IPS-NIHi7 (cell line): ENCODE results near the gene STARD9.
"Not testable (repeated sequence)": the region's sequence is repeated elsewhere in the genome, so short reads cannot be mapped to it uniquely, and the experiment has no call there.

ENCODE experiments used
- DNase-seq: peaks from one replicate; pipeline ENCODE4 v3.0.0; 2012; ENCODE audit warnings: mixed read lengths; ENCODE audit errors: extremely low spot score

The STARD9 gene

DNA sequence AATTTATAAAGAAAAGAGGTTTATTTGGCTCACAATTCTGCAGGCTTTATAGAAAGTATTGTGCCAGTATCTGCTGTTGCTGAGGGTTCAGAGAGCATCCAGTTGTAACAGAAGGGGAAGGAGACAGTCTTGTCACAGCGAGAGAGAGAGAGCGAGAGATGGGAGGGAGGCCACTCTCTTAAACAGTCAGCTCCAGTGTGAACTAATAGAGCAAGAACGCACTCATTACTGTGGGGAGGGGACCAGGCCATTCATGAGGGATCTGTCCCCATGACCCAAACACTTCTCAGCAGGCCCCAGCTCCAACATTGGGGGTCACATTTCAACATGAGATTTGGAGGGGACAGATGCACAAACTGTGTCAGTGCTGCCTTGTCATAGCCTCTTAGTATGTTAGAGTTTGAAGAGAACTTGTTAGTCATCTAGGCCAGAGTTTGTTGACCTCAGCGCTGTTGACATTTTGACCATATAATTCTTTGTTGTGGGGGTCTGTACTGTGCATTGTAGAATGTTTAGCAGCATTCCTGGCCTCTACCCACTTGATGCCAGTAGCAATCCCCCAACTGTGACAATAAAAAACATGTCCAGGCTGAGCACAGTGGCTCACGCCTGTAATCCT, 15.3 kb downstream of the STARD9 start:
- no peak for DNase-seq

DNA sequence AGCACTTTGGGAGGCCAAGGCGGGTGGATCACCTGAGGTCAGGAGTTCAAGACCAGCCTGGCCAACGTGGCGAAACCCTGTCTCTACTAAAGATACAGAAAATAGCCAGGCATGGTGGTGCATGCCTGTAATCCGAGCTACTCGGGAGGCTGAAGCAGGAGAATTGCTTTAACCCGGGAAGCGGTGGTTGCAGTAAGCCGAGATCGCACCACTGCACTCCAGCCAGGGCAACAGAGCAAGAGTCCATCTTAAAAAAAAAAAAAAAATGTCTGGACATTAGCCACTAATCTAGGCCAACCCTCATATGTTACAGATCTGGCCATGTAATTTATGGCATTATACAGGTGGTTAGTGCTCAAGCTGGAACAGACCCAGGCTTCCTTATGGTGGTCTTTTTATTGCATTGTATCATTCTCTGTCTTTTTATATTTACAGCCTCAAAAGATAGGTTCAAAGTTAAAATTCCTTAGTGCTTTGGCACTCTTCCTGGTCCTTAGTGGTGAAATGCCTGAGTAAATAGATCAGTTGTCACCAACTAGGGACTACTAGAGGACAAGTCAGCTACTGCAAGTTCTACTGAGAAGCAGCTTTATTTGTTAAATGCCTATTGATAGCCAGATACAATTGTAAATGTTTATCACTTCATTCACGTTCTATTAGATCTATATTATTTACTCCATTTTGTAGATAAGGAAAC, 16.0 kb downstream of the STARD9 start:
- DNase-seq = peak; percentile 36

DNA sequence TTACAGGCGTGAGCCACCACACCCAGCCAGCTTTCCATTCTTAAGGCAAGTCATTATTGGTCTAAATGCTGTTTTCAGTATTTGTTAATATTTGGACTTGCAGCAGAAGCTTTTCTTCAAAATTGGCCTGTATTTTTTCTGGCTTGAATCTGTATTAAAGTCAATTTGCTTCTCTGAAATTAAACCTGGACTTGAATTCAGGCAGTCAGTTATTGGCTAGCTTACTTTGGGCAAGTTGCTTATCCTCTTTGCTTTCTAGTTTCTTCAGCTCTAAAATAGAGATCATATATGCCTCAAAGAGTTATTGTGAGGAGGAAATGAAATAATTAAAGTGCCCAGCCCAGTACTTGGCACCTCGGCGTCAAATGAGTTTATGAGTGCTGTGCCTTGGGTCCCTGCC, 17.3 kb downstream of the STARD9 start:
- DNase-seq = no peak

DNA sequence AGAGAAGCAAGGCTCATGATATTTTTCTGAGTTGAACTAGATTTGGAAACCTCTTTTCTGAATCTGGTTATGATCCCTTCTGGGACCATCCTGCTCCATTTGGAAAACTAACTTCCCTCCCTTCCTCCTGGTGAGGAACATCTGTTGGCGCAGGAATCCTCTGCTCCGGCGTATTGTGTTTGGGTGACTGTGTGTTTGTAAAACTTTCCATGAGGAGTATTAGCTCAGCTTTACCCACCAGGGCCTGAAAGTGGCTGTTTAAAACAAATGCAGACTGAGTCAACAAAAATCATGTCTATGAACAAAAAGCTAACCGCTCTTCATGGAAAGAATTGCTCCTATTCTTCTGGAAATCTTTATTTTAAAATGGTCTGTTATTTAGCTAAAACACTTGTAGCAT, 17.7 kb downstream of the STARD9 start:
- DNase-seq = no peak

DNA sequence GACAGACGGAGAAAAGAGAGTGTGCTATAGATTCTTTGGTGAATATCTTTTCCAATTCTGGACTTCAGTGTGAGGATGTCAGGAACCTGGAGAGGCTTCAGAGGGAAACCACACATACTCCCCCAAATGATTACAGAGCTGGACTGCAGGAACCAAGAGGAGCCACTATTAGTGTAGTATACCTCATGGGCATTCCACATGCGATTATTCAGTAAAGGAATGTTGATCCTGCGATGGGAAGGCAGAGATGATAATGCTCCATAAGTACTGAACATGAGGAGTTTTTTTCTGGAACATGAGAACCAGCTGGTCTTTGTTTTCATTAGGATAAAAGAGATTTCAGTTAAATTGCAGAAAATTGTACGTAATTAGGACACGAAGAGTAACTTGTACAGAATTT, 18.7 kb downstream of the STARD9 start:
- DNase-seq = no peak

DNA sequence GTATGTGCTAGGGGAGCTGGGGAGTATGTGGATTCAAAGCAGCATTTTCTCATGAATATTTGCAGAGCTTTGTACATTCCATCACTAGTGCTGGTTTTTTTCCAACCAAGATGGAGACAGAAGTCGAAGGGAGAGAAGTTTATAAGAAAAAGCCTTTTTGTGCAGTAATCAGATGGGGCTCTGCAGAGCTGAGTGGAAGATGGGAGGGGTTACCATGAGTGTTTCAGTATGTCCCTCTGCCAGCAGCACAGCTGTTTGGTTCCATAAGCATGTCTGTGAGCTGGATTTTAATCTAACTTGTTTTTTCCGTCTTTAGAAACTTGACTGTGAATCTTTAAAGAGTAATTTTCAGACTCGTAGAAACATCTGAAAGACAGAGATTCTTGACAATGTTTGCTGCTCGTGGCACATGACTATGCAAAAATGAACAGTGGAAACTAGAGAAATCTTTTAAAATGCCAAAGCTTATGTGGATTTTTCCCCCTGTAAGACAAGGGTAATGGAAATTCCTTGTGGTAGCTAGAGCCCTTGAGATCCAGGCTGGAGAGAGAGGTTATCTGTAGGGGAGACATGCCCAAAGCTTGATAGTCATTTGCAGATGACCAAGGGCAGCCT, 20.3 kb downstream of the STARD9 start:
- DNase-seq = no peak

DNA sequence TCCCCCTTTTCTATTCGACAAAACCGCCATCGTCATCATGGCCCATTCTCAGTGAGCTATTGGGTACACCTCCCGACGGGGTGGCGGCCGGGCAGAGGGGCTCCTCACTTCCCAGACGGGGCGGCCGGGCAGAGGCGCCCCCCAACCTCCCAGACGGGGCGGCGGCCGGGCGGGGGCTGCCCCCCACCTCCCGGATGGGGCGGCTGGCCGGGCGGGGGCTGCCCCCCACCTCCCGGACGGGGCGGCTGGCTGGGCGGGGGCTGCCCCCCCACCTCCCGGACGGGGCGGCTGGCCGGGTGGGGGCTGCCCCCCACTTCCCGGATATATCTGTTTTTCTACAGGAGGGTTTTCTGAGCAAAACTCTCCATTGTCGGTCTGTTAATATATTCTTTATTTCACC, 25.9 kb downstream of the STARD9 start:
- not testable (repeated sequence) for DNase-seq

DNA sequence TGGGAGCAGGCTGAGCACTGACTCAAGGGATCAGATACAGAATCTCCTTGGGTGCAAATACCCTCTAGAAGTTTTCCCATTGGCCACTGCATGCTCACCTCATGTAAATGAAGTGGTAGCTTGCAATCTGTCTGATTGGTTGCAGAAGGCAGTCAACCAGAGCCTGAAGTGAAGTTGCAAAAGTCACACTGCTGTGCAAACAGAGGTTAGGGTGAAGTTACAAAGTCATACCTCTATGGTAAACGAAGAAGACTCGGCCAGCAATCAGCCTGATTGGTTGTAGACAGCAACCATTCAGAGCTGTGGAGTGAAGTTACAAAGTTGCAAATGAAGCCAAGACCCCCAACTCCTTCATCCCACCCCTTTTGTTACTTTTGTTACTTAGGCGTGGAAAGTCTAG, 27.1 kb downstream of the STARD9 start:
- no peak for DNase-seq

DNA sequence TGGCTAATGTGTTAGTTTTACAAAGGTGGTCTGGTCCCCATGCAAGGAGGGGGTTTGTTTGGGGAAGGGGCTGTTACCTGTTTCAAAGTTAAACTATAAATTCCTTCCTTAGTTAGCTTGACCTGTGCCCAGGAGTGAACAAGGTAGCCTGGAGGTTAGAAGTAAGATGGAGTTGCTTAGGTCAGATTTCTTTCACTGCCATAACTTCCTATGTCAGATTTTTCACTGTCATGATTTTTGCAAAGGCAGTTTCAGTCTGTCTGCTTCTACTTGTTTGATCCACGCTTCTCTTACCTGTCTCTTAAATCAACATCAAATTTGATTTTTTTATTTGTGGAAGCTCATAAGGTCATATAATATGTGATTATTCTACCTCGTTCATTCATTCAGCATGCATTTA, 28.6 kb downstream of the STARD9 start:
- DNase-seq = no peak

DNA sequence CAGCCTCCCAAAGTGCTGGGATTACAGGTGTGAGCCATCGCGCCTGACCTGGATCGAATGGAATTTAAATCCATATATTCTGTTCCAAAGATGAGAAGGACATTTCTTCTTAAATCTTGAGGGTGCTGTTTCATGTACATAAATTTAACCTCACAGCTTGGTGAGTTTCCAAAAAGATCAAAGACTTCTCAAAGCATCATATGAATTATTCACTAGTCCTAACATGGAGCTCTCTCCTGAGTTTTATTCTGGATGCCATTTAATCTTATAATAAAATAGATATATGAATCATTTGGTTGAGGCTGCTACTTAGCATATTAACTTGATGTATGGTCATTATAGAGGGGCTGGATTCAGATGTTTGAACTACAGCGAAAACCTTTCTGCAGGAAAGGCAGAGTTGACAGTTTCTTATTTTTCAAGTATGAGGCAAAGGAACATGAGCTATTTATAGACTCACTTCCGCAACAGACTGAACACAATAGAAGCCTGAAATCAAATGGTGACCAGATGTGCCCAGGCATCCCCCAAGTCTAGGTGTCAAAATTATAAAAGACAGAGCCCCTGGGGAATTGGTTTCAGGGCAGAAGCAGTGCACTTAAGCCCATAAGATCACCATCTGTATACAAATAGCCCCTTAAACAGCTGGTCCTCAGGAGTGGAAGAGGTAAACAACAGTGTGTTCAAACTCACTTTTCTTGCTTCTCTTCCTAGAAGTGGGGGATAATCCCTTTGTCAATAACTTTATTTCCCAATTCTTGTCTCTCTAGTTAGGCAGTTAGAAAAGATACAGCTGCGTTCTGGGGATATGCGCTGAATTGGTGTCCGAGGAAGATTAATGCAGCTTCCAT, 29.7 kb downstream of the STARD9 start:
- no peak for DNase-seq

DNA sequence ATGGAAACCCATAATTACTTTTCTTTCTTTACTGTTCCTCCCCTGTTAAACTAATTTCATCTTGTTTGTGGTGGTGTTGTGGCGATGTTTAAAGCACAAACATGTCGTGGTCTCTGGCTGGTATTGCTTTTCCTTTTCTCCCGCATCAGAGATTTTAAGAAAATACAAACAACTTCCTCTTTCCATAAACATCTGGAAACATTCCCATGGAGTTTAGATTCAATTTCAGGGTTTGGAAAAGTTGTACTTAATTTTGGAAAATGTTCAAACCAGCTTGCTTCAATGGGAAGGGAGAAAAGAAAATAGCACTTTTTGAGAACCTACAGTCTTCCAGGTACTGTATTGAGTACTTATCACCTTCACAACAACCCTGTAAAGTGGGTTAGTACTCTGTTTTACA, 30.4 kb downstream of the STARD9 start:
- DNase-seq = no peak

DNA sequence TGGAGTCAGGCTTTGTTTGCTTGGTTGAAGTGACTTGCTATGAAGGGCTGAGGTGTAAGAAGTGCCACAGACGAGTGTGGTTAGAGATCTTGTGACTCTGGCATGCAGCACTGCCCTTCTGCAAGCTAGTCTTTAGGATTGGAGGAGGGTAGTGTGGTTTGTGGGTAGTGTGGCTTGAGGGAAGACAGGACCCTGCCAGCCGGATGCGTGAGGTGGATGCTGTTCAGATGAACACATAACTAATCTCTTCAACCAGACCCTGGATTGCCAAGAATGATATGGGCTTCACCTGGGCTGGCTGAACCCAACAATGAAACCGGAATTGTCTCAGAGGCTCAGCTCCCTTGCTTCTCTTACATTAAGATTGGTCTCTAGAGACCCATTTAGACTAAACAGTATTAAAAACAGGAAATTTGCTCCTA, 32.7 kb downstream of the STARD9 start:
- no peak for DNase-seq

DNA sequence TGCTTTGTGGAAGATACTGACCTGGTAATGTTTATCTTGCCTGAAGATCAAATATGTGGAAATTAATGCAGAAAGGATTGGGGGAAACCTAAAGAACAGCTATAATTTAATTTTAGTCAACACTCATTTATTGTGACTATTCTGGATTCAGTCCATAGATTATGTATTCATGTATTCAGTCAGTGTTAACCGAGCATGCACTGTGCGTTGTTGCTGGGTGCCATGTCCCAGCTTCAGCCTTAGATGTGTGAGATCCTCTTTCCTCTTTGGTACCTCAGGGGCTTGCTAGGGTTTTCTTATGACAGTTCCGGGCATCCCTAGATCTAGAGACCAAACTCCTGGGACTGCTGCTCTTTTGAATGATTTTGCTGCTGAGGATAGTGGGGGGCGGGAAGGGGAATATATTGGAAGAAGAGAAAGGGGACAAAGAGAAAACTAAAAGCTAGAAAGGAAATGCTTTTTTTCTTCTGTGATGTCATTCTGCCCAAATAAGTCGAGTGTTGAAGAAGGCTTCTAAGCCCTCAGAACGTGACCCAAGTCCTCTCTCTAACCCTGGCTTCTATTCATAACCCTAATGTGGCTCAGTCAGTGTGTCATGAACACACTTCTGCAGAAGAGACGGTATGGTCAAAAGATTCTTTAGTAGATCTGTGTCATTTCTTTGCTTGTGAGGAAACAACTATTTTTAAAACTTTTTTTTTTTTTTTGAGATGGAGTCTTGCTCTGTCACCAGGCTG, 33.5 kb downstream of the STARD9 start:
- DNase-seq = no peak

DNA sequence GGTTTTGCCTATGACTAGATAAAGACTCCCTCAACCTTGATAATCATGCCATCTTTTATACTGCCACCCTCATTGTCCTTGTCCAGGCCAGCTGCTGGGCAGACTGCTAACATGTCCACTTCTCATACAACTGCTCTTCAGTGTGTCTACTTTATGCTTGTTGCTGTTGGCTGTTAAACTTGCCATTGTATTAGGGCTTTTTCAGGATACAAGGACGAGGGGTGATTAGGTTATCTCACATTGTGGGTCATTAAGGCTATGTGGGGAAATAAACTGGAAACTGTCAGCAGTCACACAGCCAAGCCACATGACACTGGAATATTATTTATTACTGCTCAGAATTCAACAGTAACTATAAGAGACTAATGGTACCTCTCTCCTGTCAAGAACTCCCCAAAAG, 36.1 kb downstream of the STARD9 start:
- DNase-seq = no peak

DNA sequence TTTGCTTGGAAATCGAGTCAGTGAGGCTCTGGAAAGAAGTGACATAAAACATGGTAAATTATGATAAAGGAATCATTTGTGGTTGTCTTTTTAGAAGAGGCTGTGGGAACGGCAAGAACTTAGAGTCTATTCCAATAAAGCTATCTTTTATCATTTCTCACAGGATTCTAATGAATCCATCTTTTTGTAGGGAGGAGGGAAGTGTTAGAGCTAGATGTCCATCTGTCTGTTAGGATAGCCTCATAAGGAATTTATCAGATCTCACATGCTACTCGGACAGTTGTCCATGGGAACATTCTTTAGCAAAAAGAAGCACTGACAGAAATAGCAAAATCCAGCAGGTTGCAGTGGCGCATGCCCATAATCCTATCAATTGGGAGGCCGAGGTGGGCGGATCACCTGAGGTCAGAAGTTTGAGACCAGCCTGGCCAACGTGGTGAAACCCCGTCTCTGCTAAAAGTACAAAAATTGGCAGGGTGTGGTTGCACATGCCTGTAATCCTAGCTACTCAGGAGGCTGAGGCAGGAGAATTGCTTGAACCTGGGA, 37.0 kb downstream of the STARD9 start:
- DNase-seq = no peak

DNA sequence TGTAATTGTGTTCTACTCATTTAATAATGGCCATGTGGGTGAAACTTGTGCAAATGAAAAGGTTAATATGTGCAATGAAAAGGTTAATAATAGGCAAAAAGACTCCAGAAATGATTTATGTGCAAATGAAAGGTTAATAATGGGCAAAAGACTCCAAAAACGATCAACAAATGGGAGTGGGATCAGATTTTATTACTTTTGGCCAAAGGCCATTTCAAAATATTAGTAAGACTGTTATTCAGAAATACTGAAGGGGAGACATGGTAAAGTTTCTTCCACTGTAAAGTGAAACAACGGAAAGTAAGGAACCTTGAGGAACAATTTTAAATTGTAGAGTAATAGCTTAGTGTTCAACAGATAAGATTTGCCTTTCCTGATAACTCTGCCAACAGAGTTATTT, 40.7 kb downstream of the STARD9 start:
- no peak for DNase-seq

DNA sequence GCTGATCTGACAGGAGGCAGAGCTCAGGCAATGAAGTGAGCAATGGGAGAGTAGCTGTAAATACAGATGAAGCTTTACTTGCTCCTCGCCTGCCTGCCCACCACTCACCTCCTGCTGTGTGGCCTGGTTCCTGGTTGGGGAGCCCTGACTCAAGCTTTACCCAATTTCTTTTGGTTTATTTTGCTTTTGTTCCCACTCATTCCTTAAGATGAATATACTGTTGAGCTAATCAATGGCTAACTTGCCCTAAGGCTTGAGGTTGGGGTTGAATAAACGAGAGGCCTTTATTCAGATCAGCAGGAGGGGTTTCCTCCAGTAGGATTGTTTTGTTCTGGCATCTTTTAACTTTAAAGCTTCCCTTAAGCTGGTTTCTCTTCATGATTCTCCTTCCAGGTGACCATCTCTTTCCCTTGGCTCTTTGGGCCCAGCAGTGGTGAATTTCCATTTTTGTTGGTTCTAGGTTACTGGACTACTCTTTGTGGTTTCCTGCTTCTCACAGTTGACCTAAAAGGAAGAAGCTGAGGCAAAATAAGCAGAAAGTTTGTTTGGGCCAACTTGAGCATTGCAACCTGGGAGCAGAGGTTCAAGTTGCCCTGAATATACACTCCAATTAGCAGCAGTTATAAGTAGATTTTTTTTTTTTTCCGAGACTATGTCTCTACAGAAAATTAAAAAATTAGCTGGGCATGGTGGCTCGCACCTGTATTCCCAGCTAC, 44.4 kb downstream of the STARD9 start:
- DNase-seq = peak; percentile 65

DNA sequence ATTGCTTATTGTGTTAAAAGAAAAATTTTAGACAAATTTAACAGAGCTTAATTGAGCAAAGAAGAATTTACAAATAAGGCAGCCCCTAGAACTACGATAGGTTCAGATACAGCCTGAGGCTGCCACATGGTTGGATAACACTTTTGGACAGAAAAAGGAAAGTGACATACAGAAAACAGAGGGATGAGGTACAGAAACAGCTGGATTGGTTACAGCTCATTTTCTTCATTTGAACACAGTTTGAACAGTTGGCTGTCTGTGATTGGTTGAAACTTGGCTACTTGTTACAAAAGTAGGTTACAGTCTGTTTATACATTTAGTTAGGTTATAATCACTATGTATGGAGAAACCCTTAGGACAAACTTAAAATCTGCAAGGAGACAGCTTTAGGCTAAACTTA, 46.0 kb downstream of the STARD9 start:
- DNase-seq = no peak

DNA sequence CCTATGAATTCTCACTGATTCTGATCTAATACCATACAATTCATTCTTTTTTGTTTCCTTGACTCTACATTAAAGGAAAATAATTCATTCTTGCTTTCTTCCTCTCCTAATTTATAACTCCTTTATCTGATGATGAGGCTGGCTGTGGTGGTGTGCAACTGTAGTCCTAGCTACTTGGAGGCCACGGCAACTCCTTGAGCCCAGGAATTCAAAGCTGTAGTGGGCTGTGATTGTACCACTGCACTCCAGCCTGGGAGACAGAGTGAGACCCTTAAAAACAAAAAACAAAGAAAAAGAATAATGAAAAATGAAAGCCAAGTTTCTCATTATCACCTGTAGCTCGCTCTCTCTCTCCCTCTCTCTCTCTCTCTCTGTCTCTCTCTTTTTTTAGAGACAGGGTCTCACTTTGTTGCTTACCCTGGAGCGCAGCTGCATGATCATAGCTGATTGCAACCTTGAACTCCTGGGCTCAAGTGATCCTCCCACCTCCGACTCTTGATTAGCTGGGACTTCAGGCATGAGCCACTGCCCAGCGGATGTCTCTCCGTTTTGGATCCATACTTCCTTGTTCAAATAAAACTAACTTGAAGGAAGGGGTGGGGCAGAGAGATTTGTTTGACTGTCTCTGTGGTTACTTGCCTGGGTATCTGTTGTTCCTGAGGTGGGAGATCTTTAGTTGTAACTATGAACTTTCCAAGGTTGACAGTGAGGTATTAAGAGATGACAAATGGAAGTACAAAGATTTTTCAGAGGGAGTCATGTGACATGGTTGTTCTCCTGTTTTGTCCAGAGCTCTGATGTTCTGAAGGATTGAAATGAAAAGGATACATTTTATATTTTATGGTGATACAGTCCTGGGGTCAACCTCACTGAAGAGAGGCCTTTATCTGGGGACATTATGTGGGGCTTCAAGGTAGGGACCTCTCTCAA, 46.9 kb downstream of the STARD9 start:
- no peak for DNase-seq

DNA sequence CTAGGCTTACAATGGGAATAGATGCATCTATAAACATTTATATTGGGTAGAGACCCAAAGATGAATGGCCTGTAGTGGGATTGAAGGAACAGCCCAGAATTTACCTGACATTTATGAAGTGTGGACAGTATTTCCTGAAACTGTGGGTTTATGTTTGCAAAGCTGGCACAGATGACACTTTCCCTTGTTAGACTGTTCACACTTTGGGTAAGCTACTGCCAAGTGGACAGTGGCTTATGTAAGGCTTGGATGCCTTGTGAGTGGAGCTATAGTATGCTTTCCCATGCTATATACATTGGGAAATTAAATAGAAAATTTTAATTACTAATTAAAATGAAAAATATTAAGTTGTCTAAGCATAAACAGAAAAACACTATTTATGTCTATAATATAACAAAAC, 48.5 kb downstream of the STARD9 start:
- DNase-seq = no peak
